Activated B cell treated with CpG ODN at 0.5 μM for 24 hours (primary cell): Measurements from ENCODE around the gene CC2D1A. TPM values are rescaled to one million over a fixed set of nuclear protein-coding genes. Genes with fewer than 3 reads are reported as not detected.
"Not testable (repeated sequence)": the region's sequence is repeated elsewhere in the genome, so short reads cannot be mapped to it uniquely, and the experiment has no call there.

Source experiments
- ATAC-seq: fragments of 200-7000 bp; cut with Tn5 transposase; one replicate; pipeline ENCODE4 v1.10.0; 2021; ENCODE audit warnings: low read depth, mild to moderate bottlenecking, moderate library complexity
- CTCF ChIA-PET: fragments of 350-600 bp; sonication (Branson Sonifier 250); formaldehyde crosslinking; loops from one replicate; lab custom pipeline; 2021; ENCODE audit warnings: antibody characterized with exemption; lab: Charles Lee
- POLR2A ChIA-PET: fragments of 350-600 bp; sonication (Branson Sonifier 250); formaldehyde crosslinking; loops from one replicate; lab custom pipeline; 2021; ENCODE audit warnings: antibody characterized with exemption; lab: Charles Lee
- DNase-seq: peaks from one replicate; pipeline ENCODE4 v3.0.0; 2022
- H3K27ac Mint-ChIP-seq: one replicate; pipeline ENCODE4 v1.8.0; 2020; ENCODE audit warnings: mixed read lengths
- H3K27me3 Mint-ChIP-seq: one replicate; pipeline ENCODE4 v1.8.0; 2021; ENCODE audit warnings: mixed read lengths
- H3K36me3 Mint-ChIP-seq: one replicate; pipeline ENCODE4 v1.8.0; 2021; ENCODE audit warnings: low read depth, mixed read lengths
- H3K4me1 Mint-ChIP-seq: one replicate; pipeline ENCODE4 v1.8.0; 2021; ENCODE audit warnings: mixed read lengths
- H3K4me3 Mint-ChIP-seq: one replicate; pipeline ENCODE4 v1.8.0; 2020; ENCODE audit warnings: mild to moderate bottlenecking, mixed read lengths
- H3K9me3 Mint-ChIP-seq: one replicate; pipeline ENCODE4 v1.8.0; 2020; ENCODE audit warnings: mixed read lengths
- intact Hi-C: fragments of 100-400 bp; cut with micrococcal nuclease; formaldehyde crosslinking; loops from one replicate; pipeline ENCODE4 v1.15.1; 2024
- total RNA-seq: library from RNA; stranded (reverse); gene quantifications from 2 replicates; pipeline ENCODE4 v1.2.3, GENCODE V29; 2022
- TF ChIP-seq, protein P1 (sequence below): fragments of 200-600 bp; IDR thresholded peaks from one replicate; pipeline ENCODE4 v1.8.0; 2022; ENCODE audit warnings: antibody characterized with exemption, mild to moderate bottlenecking

The CC2D1A gene
- total RNA-seq, 1 donor from 2014 or later = 35.6 TPM

DNA sequence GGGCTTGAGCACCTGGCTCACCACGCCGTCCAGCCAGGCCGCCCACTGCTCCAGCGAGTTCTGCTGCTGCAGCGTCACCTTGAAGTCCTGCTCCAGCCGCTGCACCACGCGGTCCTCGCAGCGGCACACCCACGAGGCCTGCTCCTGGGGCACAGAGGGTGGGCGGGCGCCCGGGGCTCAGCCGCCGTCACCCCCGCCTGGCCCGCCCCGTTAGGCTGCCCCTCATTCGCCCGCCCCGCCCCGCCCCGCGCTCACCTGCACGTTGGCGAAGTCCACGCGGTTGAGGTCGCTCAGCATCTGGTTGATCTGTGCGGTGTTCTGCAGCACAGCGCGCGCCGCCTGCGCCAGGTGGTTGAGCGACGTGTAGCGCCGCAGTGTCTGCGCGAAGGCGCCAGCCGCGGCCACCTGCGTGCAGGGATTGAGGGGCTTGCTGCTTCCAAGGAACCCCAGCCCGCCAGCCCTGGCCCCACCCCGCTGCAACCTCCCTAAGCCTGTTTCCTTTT lies 57.7 kb downstream of the CC2D1A start:
- Mint-ChIP-seq H3K4me3 (no peak overlapping the region), H3K4me1 (no peaks in the 10 kb centered on the region), H3K27me3 (no peaks in the 10 kb centered on the region), H3K9me3 (no peaks in the 10 kb centered on the region), H3K27ac (no peak overlapping the region), H3K36me3 (peaks cover 51% of the 10 kb centered on the region)
- CTCF ChIA-PET = no interaction called here
- no peak for ATAC-seq
- TF ChIP-seq, protein P1, sequence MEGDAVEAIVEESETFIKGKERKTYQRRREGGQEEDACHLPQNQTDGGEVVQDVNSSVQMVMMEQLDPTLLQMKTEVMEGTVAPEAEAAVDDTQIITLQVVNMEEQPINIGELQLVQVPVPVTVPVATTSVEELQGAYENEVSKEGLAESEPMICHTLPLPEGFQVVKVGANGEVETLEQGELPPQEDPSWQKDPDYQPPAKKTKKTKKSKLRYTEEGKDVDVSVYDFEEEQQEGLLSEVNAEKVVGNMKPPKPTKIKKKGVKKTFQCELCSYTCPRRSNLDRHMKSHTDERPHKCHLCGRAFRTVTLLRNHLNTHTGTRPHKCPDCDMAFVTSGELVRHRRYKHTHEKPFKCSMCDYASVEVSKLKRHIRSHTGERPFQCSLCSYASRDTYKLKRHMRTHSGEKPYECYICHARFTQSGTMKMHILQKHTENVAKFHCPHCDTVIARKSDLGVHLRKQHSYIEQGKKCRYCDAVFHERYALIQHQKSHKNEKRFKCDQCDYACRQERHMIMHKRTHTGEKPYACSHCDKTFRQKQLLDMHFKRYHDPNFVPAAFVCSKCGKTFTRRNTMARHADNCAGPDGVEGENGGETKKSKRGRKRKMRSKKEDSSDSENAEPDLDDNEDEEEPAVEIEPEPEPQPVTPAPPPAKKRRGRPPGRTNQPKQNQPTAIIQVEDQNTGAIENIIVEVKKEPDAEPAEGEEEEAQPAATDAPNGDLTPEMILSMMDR = no peak
- POLR2A ChIA-PET = no interaction called here
- no peak for DNase-seq
- intact Hi-C loops = no loop called here

DNA sequence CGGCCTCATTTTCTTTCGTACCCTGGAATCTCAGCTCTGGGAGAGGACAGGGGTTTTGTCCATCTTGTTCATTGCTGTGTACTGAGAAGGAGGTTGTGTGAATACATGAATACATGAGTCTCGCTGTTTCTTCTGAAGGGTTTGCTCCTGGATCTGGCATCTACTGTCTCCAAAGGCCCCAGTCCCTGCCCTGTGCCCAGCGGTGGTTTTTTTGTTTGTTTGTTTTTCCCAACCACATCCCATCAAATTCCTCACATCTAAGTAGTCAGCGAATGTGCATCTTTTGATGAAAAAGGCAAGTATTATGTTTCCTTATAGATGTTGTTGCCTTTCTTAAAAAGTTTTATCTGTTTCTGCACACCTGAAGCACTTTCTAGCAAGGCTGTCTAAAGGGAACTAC lies 58.8 kb downstream of the CC2D1A start:
- no peaks in the 10 kb centered on the region for H3K4me1 Mint-ChIP-seq
- no peak overlapping the region for H3K4me3 Mint-ChIP-seq
- ChIA-PET CTCF (no interaction called here), POLR2A (no interaction called here)
- DNase-seq (no peak), ATAC-seq (no peak)
- H3K9me3 Mint-ChIP-seq = no peaks in the 10 kb centered on the region
- intact Hi-C loops = no loop called here
- H3K27ac Mint-ChIP-seq = no peak overlapping the region
- peaks cover 56% of the 10 kb centered on the region for H3K36me3 Mint-ChIP-seq
- H3K27me3 Mint-ChIP-seq = no peaks in the 10 kb centered on the region
- TF ChIP-seq, protein P1 = no peak

DNA sequence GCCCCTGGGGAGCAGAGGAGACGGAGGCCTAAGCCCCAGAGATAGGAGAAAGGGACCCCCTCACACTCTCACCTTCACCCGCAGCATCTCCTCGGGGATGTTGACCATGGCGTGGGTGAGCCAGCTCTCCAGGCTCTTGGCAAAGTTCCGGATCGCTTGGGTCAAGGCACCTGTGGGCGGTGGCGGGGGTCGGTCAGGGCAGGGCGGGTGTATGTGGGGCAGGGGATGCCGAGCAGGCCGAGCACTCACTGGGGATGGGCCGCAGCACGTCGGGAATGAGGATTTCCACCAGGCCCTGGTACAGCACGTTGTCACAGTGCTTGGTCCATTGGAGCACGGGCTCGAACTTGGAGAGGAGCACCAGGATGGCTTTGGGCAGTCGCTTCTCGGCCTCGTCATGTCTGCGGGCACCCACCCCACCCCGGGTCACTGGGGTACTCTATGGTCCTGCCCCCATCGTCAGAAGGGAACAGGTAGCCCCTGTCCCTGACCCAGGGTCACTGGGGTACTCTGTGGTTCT lies 59.4 kb downstream of the CC2D1A start:
- no peaks in the 10 kb centered on the region for H3K9me3 Mint-ChIP-seq
- H3K36me3 Mint-ChIP-seq = peaks cover 53% of the 10 kb centered on the region
- no peak for ATAC-seq
- H3K27me3 Mint-ChIP-seq = no peaks in the 10 kb centered on the region
- intact Hi-C loops = no loop called here
- TF ChIP-seq, protein P1 = no peak
- POLR2A ChIA-PET = no interaction called here
- CTCF ChIA-PET = no interaction called here
- H3K4me1 Mint-ChIP-seq = no peaks in the 10 kb centered on the region
- H3K4me3 Mint-ChIP-seq = no peak overlapping the region
- no peak overlapping the region for H3K27ac Mint-ChIP-seq
- no peak for DNase-seq

DNA sequence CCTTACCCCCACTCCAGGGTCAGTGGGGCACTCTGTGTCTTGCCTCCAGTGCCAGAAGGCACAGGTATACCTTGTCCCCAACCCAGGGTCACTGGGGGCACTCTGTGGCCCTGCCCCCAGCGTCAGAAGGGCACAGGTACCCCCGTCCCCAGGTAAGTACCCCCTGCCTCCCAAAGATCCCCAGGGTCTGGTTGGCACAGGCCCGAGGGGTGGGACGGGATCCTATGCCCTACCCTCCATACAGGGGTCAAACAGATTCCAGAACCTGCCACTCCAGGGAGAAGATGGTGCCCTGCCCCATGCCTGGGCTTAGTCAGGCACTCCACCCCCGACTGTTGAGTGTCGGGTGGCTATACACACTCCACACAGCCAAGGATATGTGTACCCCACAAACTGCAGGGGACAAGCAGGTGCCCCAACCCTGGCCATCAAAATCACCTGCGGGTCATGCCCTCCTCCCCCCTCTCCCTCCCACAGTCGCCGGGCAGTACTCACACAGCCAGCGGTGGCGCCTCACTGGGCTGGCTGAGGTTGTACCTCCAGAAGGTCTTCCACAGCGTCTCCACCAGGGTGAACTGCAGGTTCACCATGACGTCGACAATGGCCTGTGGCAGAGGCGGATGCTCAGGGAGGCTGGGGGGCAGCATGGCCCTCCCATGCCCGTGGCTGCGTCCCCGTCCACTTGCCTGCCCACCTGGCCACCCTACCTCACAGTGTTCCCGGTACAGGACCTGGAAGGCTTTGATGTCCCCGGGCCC lies 60.1 kb downstream of the CC2D1A start:
- Mint-ChIP-seq H3K4me1 (no peaks in the 10 kb centered on the region), H3K27ac (no peak overlapping the region), H3K27me3 (no peaks in the 10 kb centered on the region), H3K36me3 (peaks cover 48% of the 10 kb centered on the region), H3K9me3 (no peaks in the 10 kb centered on the region), H3K4me3 (no peak overlapping the region)
- intact Hi-C loops = no loop called here
- DNase-seq = no peak
- ChIA-PET POLR2A (no interaction called here), CTCF (no interaction called here)
- TF ChIP-seq, protein P1 = no peak
- no peak for ATAC-seq

DNA sequence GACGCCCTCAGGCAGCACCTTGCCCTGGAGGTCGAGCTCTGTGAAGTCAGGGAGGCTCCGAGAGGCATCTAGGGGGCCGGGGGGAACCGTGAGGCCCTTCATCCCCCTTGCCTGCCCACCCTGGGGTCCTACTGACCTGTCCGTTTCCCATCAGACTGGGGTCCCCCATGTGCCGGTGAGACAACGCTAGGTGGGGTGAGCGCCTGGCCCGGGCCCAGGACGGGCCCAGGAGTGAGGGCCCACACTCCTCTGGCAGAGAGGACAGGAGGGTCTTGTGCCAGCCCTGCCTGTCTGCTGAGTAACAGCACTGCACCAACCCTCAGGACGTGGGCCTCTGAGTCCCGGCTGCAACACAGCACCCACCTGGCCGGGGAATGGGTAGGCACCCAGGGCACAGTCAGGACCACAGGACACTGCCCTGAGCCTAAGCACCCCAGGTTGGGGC lies 60.7 kb downstream of the CC2D1A start:
- POLR2A ChIA-PET = no interaction called here
- peaks cover 43% of the 10 kb centered on the region for H3K36me3 Mint-ChIP-seq

DNA sequence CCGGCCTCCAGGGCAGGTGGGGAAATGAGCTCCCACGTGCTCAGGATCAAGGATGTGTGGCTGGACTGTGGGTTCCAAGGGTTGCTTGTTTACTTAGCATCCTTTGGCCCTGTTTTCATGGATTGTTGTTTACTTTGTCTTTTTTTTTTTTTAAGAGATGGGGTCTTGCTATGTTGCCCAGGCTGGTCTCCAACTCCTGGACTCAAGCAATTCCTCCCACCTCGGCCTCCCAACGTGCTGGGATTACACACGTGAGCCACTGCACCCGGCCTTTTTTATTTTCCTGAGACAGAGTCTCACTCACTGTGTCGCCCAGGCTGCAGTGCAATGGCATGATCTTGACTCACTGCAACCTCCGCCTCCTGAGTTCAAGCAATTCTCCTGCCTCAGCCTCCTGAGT lies 61.2 kb downstream of the CC2D1A start:
- CTCF ChIA-PET, H3K4me1 Mint-ChIP-seq, ATAC-seq, intact Hi-C loops, DNase-seq, H3K27ac Mint-ChIP-seq, H3K9me3 Mint-ChIP-seq, H3K27me3 Mint-ChIP-seq, H3K4me3 Mint-ChIP-seq: not testable (repeated sequence)
- POLR2A ChIA-PET = interaction anchor here (1.0 kb wide), 1 partner anchor 14 kb away, joined by 4 read pairs; no protein-coding TSS in a partner anchor
- peaks cover 44% of the 10 kb centered on the region for H3K36me3 Mint-ChIP-seq

More for the DNA sequence above, 60.7 kb downstream of the CC2D1A start:
- Mint-ChIP-seq H3K4me3 (no peak overlapping the region), H3K9me3 (no peaks in the 10 kb centered on the region), H3K27ac (no peak overlapping the region), H3K27me3 (no peaks in the 10 kb centered on the region), H3K4me1 (no peaks in the 10 kb centered on the region)
- CTCF ChIA-PET = no interaction called here
- no peak for DNase-seq
- TF ChIP-seq, protein P1 = no peak
- intact Hi-C loops = no loop called here
- ATAC-seq = no peak
